ENCODE data around the gene FBXW11.
"Not testable (repeated sequence)": the region's sequence is repeated elsewhere in the genome, so short reads cannot be mapped to it uniquely, and the experiment has no call there.

FBXW11 gene

GRCh38 chr5:171954721-171955120, 51.7 kb downstream of the FBXW11 start:
- no peak for DNase-seq (ENCODE audit: low read depth)

GRCh38 chr5:171953860-171954701, 52.4 kb downstream of the FBXW11 start:
- peak; percentile 51 for DNase-seq (ENCODE audit: low read depth)

- DNase-seq (ENCODE audit: low read depth): no peak
These were observed 54.4 kb downstream of the FBXW11 start for GRCh38 chr5:171952021-171952420.

GRCh38 chr5:171951218-171951617, 55.2 kb downstream of the FBXW11 start:
- DNase-seq (ENCODE audit: low read depth): no peak

- no peak for DNase-seq (ENCODE audit: low read depth)
These were observed 60.2 kb downstream of the FBXW11 start for GRCh38 chr5:171946000-171946781.

- no peak for DNase-seq (ENCODE audit: low read depth)
These were observed 61.0 kb downstream of the FBXW11 start for GRCh38 chr5:171945476-171945875.

GRCh38 chr5:171945066-171945465, 61.4 kb downstream of the FBXW11 start:
- DNase-seq (ENCODE audit: low read depth): no peak

- not testable (repeated sequence) for DNase-seq (ENCODE audit: low read depth)
These were observed 64.3 kb downstream of the FBXW11 start for GRCh38 chr5:171942112-171942516.

GRCh38 chr5:171941675-171942074, 64.8 kb downstream of the FBXW11 start:
- DNase-seq (ENCODE audit: low read depth): not testable (repeated sequence)

- not testable (repeated sequence) for DNase-seq (ENCODE audit: low read depth)
These were observed 65.2 kb downstream of the FBXW11 start for GRCh38 chr5:171941275-171941674.

- no peak for DNase-seq (ENCODE audit: low read depth)
These were observed 66.5 kb downstream of the FBXW11 start for GRCh38 chr5:171939951-171940350.

GRCh38 chr5:171938358-171938757, 68.1 kb downstream of the FBXW11 start:
- no peak for DNase-seq (ENCODE audit: low read depth)

- no peak for DNase-seq (ENCODE audit: low read depth)
These were observed 69.1 kb downstream of the FBXW11 start for GRCh38 chr5:171937351-171937750.

- no peak for DNase-seq (ENCODE audit: low read depth)
These were observed 71.9 kb downstream of the FBXW11 start for GRCh38 chr5:171934586-171934985.

GRCh38 chr5:171931163-171931562, 75.3 kb downstream of the FBXW11 start:
- no peak for DNase-seq (ENCODE audit: low read depth)

- no peak for DNase-seq (ENCODE audit: low read depth)
These were observed 79.0 kb downstream of the FBXW11 start for GRCh38 chr5:171927345-171927941.

- no peak for DNase-seq (ENCODE audit: low read depth)
These were observed 80.1 kb downstream of the FBXW11 start for GRCh38 chr5:171926311-171926710.

GRCh38 chr5:171924493-171925122, 81.8 kb downstream of the FBXW11 start:
- no peak for DNase-seq (ENCODE audit: low read depth)

- DNase-seq (ENCODE audit: low read depth): no peak
These were observed 85.6 kb downstream of the FBXW11 start for GRCh38 chr5:171920765-171921391.

- not testable (repeated sequence) for DNase-seq (ENCODE audit: low read depth)
These were observed 90.7 kb downstream of the FBXW11 start for GRCh38 chr5:171915700-171916099.

GRCh38 chr5:171914726-171915338, 91.6 kb downstream of the FBXW11 start:
- DNase-seq (ENCODE audit: low read depth): no peak

GRCh38 chr5:171913987-171914273, 92.5 kb downstream of the FBXW11 start:
- no peak for DNase-seq (ENCODE audit: low read depth)

Data from non-pigmented ciliary epithelial cell (primary cell).